NCI-H1417 treated with DMSO at 0.1 percent for 48 hours (cell line): ENCODE measurements around the gene CAMP.

Experiments used
- DNase-seq: peaks from one replicate; lab custom pipeline; 2025; lab: John Stamatoyannopoulos, UW

Gene CAMP

DNA sequence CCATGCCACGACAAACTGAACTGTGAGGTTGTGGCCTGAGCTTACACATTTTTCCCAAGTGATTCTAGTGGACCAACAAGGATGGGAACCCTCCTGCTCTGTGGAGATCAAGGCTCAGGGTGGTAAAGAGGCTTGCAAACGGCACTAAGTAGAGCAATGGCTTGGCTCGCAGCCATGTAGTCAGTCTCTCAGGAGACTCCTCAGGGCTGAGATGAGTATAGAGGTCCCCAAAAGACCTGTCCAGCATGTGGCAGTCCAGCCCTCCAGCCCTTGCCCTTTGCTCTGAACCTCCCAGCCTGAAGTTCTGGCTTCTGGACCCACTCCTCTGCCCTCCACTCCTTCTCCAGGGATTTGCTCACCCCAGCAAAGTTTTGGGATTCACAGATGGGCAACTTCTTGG, 8.3 kb upstream of the CAMP start:
- DNase-seq, result no peak

DNA sequence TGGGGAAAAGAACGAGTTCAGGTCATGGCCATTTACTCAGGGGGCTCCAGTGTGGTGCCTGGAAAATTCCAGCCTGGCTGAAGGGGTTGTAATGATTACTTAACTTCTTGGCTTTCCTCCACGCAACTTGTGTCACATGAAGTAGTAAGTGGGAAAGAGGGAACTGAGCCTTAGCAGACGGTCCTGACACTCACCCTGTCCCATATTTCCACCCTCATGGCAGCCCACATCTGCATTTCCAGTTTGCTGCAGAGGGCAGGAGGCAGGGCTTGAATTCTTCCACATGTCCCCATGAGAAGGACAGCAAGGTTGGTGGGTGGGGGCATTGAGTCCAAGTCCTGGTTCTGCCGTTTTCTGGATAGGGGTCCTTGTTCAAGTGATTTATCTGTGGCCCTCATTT, 7.8 kb upstream of the CAMP start:
- no peak for DNase-seq

DNA sequence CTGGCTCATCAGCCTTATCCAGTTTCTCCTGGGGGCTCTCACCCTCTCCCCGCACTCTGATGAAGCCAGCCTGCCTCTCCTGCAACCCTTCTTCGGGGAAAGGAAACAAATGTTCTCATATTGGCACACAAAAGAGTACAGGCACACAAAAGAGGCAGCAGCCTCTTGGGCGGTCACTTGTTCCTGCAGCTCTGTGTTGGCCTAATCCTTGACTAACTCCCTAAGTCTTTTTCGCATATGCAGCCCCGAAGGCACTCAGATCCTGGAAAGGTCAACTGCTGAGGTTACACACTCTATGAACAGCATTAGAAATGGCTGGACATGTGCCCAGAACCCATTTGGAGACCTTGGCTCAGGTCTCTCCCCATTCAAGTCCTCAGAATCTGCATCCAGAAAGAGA, 7.4 kb upstream of the CAMP start:
- DNase-seq, result no peak

DNA sequence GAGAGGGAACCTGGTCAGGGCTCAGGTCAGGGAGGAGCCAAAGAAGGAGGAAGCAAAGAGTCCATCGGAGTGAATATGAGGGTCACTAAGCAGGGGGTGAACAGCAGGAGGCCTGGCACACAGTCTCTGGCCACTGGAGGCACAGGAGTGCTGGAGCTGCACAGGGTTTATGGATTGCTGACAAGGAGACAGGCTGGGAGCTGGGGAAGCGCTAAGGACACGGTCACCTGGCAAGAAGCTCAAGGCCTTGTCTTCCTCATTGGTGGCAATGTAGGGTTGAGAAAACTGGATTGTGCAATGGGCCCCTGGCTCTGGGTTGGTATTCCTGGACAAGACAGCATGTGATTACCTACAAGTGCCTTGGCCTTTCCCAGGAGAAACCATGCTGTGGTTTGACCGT, 5.8 kb upstream of the CAMP start:
- DNase-seq, result no peak

DNA sequence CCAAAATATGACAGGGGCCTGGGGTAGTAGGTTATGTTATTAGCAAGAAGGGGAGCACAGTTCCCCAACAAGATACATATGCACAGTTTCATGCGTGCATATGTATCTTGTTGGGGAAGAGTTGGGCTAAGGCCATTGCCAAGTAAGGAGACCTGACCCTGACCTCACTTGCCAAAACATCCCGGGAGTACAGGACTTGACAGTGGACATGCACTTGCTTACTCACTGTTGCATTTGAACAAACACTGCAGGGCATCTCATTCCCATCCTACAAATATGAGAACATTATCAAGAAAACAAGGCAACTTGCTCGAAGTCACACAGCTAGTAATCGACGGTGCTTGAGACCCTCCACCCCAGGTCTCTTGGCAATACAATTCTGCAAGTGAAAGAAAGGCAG, 4.8 kb upstream of the CAMP start:
- no peak for DNase-seq

DNA sequence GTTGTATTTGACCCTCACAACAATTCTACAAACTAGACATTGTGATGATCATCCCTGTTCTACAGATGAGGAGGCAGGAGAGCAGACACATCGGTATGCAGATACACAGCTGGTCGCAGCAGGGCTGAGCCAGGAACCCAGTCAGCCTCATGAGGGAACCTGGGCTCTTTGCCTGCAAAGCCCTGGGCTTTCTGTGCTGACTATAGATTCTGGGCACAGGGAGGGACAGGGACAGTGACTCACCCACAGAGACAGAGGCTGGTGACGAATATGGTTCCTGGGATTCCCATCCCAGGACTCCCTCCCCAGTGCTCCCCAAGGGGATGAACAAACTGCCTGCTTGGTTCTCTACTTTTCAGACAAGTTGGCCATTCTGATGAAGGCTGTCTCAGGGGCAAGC, 3.8 kb upstream of the CAMP start:
- no peak for DNase-seq

DNA sequence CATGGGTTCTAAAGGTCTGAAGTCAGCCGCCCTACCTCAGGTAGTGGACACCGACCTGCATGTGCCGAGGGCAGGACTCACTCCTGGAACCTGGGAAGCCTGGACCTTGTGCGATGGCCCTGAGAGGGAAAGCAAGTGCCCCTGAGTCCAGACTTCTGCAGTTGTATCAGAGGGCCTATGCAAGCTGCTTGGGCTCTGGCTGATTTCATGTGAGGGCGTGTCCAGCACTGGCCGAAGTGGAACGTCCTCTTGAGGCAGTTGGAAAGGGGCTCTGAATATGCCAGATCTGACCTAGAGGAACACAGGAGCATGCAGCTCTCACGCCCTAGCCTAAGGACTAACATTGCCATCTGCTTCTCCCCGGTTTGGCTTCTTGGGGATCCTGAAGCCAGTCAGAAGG, 2.5 kb upstream of the CAMP start:
- DNase-seq, result no peak

DNA sequence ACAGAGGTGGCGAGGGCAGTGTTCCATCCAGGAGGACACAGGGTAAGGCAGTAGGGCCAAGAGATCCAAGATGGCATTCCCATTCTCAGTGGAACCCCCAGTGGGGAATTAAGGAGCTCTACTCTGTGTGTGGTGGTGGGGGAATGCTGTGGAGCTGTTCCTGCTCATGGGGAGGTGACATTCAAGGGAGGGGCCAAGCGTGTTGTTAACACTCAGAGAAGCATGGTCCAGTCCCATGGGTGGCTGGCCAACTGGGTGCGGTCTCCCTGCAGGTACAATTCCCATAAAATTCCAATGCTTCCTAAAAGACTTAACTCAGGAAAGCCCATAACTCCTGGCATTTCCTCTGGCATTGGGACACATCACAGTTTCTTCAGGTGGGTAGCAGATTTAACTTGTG, 2.3 kb downstream of the CAMP start:
- no peak for DNase-seq

DNA sequence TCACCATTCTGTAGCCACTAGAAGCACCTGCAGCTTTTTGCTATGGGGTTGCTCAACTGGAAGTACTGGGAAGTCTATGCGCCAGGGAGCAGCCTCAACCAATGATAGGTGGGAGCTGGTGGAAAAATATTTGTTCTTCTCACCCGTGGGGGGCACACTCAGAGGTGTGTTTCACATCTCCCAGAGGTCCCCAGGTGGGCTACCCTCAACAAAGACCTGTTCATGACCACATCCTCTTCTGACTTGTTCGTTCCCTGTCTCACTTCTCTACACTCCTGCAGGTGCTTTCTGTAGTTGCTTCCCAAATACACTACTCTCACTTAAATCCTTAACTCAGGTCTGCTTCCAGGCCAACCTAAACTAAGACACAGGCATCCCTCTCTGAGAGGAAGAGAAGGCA, 3.6 kb downstream of the CAMP start:
- no peak for DNase-seq

DNA sequence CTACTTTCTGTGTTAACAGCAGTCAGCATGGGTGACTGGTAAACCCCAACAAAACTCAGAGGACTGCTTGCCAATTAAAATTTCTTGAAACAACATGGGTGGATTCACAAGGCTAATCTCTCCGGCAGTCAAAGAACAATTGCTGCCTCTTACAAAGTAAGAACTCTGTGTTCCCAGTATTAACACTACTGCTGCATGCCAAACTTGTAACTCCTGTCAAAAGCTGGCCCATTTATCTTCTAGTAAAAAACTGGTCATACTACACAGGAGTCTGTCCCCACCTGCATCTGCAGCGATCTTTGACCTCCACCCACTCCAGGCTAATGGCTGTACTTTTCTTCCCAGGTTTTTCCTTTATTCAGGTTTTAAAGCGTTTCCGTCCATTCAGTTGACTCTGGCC, 8.9 kb downstream of the CAMP start:
- no peak for DNase-seq

DNA sequence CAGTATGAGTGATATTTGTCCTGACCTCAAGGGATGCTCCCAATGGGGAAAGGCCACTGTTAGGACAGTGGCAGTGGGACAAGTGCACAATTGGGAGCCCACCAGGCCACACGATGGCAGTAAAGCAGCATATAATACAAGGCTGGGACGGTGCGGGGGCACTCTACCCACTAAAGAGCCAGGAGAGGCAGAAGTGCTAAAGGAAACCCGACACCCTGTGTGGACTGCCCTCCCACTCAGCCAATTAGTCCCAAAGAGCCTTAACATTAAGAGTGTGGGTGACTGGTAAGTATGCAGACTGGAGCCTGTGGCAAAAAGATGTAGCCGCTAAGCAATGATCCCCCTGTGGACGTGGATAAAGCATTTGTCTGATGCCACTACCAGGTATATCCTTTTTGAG, 9.4 kb downstream of the CAMP start:
- no peak for DNase-seq

DNA sequence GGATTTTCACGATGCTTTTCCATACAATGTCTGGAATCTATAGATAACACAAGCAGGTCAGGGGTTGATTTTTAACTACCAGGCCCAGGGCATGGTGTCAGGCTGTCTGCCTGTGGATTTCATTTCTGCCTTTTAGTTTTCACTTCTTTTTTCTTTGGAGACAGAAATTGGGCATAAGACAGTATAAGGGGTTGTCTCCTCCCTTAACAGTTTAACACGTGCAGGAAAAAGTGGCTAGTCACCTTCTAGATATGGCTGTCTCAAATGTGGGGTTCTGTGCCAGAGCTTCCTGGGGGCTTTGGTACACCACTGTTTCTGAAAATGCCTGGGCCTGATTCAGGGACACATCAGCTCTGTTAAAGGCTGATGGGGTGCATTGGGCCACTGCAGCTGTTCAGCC, 10.2 kb downstream of the CAMP start:
- DNase-seq, result no peak

DNA sequence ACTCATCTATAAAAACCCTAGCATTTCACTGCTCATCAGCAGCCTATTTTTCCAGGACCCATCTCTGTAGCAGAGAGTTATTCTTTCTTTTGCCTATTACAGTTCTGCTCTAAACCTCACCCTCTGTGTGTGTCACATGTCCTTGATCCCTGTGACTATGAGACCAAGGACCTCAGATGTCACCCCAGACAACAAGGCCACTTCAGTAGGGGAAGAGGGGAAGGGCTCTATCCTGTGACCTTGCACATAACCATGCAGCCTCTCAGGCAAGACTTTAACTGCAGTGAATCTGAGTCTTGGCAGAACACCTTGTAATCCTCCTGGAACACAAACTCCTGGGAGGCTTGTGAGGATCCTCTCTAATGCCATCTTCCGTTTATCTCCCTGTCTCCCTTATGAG, 13.2 kb downstream of the CAMP start:
- DNase-seq, result no peak

DNA sequence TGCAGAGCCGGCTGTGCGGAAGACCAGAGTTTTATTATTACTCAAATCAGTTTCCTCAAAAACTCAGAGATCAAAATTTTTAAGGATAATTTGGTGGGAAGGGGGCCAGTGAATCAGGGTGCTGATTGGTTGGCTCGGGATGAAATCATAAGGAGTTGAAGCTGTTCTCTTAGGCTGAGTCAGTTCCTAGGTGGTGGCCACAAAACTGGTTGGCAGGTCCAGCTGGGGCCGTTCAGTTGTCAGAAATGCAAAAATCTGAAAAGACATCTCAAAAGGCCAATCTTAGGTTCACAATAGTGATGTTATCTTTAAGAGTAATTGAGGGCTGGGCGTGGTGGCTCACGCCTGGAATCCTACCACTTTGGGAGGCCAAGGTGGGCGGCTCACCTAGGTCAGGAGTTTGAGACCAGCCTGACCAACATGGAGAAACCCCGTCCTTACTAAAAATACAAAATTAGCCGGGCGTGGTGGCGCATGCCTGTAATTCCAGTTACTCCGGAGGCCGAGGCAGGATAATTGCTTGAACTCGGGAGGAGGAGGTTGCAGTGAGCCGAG, 15.3 kb downstream of the CAMP start:
- no peak for DNase-seq

DNA sequence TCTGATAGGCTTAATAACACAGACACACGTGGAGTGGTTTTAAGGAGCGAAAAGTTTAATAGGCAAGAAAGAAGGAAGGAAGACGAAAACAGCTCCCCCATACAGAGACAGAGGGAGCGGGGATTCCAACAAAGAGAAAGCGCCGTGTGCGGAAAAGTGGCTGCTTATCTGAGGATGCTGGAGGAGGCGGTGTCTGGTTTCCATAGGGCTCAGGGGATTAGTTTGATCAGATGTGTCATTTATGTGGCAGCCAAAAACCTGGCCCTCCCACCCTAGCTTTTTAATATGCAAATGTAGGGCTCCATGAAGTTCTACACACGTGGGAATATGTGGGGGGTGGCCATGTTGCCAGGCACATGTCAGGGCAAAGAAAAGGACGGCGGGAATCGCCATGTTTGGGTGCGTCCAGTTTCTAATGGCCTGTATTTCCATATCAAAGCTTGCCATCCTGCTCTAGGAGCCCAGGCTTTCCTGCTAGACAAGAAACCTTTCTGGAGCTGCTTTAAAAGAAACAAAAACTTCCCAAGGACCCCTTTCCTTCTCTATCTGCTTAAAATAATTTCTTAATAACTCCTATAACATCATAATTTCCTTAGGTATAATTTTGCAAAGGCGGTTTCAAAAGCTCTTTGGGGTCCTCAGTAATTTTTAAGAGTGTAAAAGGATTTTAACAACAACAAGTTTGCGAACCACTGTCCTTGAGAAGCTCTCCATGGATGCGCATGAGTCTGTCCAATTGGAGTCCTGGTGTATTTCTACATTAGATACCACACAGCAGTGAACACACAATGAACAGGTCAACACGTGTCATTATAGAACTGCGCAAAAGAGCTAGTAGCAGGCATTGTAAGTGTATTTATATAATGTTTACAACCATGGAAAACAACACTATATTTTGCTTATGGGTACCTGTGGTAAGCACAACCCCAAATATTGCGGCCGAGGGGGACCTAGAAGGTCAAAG, 17.0 kb downstream of the CAMP start:
- no peak for DNase-seq

DNA sequence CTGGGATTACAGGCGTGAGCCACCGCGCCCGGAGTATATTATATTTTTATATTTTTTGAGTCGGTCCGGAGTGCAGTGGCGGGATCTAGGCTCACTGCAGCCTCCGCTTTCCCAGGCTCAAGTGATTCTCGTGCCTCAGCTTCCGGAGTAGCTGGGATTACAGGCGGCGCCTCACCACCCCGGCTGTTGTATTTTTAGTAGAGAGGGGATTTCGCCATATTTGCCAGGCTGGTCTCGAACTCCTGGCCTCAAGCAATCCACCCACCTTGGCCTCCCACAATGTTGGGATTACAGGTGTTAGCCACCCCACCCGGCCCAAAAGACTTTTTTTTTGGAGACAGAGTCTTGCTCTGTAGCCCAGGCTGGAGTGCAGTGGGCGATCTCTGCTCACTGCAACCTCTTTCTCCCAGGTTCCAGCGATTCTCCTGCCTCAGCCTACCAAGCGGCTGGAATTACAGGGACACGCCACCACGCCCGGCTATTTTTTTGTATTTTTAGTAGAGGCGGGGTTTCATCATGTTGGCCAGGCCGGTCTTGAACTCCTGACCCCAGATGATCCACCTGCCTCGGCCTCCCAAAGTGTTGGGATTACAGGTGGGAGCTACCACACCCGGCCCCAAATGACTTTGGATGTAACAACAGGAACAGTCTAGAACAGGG, 18.6 kb downstream of the CAMP start:
- no peak for DNase-seq

DNA sequence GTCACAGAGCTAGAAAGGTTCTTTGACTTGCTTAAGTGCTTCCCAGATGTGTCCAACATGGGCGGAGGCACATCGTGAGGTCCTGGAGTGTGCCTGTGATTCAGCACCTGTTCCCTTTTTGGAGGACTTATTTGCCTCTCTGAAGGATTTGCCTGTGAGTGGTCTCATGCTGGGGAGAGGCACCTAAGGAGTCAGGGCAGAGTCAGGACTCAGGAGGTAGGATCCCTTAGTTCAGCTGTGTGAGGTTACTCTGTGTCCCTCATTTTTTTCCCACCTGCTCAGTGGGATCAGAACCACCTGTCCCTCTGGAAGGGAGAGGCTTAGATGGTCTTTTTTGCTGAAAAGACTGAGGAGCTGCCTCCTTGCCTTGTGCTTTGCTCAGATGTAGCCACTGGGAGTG, 20.6 kb downstream of the CAMP start:
- no peak for DNase-seq

DNA sequence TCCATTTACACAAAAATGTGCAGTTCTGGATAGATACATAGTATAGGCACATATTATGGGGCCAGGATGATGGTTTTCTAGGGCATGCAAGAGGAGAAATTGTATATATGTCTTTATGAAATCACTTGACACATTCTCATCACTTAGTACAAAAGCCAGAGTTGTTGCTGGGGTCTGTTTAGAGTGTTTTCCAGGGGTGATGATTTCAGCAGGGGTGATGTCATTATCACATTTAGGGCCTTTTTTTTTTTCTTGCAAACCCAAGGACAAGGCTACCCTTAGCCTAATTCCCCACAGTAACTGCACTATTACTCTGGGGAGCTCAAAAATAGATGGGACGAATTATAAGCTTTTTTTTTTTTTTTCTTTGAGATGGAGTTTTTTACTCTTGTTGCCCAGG, 21.2 kb downstream of the CAMP start:
- no peak for DNase-seq

DNA sequence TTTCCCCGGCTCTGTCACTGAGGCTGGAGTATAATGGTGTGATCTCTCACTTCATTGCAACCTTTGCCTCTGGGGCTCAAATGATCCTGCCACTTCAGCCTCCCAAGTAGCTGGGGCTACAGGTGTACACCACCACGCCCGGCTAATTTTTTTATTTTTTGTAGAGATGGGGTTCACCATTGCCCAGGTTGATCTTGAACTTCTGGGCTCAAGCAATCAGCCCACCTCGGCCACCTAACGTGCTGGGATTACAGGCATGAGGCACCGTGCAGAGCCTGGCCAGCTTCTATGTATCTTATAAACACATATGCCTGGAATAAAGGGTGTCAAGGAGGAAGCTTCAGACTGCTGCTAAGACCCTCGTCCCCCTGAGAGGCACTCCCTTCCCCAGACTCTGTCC, 21.8 kb downstream of the CAMP start:
- no peak for DNase-seq

DNA sequence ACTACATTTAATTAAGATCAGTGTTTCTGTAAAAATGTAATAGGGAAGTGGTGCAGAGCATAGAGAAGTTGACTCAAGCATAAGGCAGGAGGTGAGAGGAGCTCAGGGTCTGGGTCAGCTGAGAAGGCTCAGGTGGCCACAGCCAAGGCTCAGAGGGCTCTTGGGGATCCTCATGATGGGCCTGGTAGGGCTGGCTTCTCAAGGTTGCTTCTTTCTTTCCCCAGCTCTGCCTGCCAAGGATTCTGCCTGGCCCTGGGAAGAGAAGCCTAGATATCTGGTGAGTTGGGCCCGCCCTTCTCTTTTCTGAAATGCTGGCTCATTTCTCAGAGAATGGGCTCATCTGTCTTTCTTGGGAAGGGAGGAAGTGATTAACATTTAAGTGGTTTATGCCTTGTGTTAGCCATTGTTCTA, 24.1 kb downstream of the CAMP start:
- no peak for DNase-seq

DNA sequence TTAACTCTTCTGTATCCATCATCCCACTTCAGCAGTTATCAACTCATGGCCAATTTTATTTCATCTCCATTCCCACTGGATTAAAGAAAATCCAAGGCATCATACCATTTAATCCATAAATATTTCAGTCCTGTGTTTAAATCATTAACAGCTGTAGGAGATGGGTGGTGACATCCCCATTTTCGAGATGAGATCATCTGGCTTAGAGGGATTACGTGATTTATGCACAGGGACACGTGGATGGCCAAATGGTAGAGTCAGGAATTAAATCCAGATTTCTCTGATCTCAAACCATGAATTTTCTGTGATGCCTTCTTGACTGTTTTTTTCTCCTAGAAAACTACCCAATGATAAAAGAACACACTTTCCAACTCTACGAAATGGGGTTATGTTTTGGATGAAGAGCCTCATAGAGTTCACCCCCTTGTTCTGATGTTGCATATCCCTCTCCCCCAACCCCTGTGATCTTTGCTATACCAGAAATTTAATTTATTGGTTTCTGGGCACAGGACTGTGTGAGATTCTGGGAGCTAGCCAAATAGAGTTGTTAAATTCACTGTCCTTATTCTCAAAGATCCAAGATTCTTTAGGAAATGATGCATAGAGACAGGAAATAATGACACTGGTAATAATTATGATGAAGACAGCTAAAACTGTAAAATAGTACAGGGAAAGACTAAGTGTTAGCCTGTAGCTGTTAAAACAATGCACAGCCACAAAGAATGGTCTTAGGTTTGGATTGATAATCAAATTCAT, 25.0 kb downstream of the CAMP start:
- no peak for DNase-seq

DNA sequence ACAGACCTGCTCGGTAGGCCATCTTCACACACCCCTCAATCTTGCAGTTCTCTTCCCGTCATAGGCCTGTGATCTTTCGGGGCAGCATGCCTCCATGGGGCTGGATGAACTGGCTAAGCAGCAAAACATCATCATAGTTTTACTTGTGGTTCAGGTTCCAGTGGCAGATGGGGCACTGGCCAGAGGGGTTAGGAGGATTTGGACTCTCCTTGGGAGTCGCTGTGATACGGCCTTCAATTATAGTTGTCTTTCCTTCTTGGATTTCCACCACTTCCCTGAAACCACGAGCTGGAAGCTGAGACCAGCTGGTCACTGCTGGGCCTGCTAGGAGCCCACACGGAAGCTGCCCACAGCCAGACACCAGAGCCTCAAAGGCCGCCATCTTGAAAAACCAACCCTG, 33.3 kb downstream of the CAMP start:
- no peak for DNase-seq

DNA sequence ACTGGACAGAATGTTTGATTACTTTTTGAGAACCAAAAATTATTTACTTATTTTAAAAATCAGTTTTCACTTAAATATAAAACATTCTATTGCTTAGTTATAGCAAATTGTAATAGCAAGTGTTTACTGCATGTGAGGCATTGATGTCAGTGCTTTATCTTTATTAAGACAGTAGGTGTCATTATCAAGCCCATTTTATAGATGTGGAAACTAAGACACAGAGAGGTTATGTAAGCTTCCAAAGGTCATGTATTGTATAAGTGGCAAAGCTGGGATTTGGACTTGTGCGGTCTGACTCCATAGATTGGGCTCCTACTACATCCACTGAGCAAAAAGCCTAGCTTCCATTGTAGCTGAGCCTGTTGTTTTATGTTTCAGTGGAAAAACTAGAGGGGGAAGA, 35.2 kb downstream of the CAMP start:
- DNase-seq, result no peak
